ENCODE results near the gene FAM9C.
A peak's percentile ranks its signal among the peaks of the same experiment; 100 is the strongest.

FAM9C gene

GRCh38 chrX:13007519-13008188, 36.8 kb downstream of the FAM9C start:
- no peak for DNase-seq (ENCODE audit: low read depth in 2 of 2)

- DNase-seq (ENCODE audit: low read depth in 2 of 2): no peak
Measured at GRCh38 chrX:13005661-13006473, 38.6 kb downstream of the FAM9C start.

- DNase-seq (ENCODE audit: low read depth in 2 of 2): no peak
Measured at GRCh38 chrX:13001961-13002671, 42.3 kb downstream of the FAM9C start.

GRCh38 chrX:13001097-13001496, 43.3 kb downstream of the FAM9C start:
- DNase-seq (ENCODE audit: low read depth in 2 of 2): no peak

- DNase-seq (ENCODE audit: low read depth in 2 of 2): no peak
Measured at GRCh38 chrX:13000301-13000811, 44.1 kb downstream of the FAM9C start.

- peak in 1 of 2 donors; percentile 44 for DNase-seq (ENCODE audit: low read depth in 2 of 2)
Measured at GRCh38 chrX:12999422-12999821, 45.0 kb downstream of the FAM9C start.

- no peak for DNase-seq (ENCODE audit: low read depth in 2 of 2)
Measured at GRCh38 chrX:12997906-12998687, 46.3 kb downstream of the FAM9C start.

GRCh38 chrX:12996934-12997435, 47.4 kb downstream of the FAM9C start:
- no peak for DNase-seq (ENCODE audit: low read depth in 2 of 2)

GRCh38 chrX:12994321-12994720, 50.1 kb downstream of the FAM9C start:
- DNase-seq (ENCODE audit: low read depth in 2 of 2): no peak

GRCh38 chrX:12993826-12994225, 50.6 kb downstream of the FAM9C start:
- no peak for DNase-seq (ENCODE audit: low read depth in 2 of 2)

GRCh38 chrX:12992544-12993118, 51.8 kb downstream of the FAM9C start:
- DNase-seq (ENCODE audit: low read depth in 2 of 2): no peak

- DNase-seq (ENCODE audit: low read depth in 2 of 2): no peak
Measured at GRCh38 chrX:12991575-12991974, 52.8 kb downstream of the FAM9C start.

GRCh38 chrX:12989461-12989860, 55.0 kb downstream of the FAM9C start:
- no peak for DNase-seq (ENCODE audit: low read depth in 2 of 2)

- no peak for DNase-seq (ENCODE audit: low read depth in 2 of 2)
Measured at GRCh38 chrX:12988797-12989196, 55.6 kb downstream of the FAM9C start.

- no peak for DNase-seq (ENCODE audit: low read depth in 2 of 2)
Measured at GRCh38 chrX:12987900-12988594, 56.4 kb downstream of the FAM9C start.

GRCh38 chrX:12987340-12987739, 57.1 kb downstream of the FAM9C start:
- no peak for DNase-seq (ENCODE audit: low read depth in 2 of 2)

GRCh38 chrX:12986886-12987285, 57.5 kb downstream of the FAM9C start:
- DNase-seq (ENCODE audit: low read depth in 2 of 2): no peak

GRCh38 chrX:12986164-12986779, 58.1 kb downstream of the FAM9C start:
- DNase-seq (ENCODE audit: low read depth in 2 of 2): no peak
